ENCODE measurements around the gene GDPD5. TPM values are rescaled to one million over a fixed set of nuclear protein-coding genes. Genes with fewer than 3 reads are reported as not detected.

The GDPD5 gene
- total and polyA plus RNA-seq, 9 of the 15 experiments (the other 6 are each of a cell fraction or from before 2014, with no cell fraction given) = 0.32 to 27.3 (median 8.0) TPM

DNA sequence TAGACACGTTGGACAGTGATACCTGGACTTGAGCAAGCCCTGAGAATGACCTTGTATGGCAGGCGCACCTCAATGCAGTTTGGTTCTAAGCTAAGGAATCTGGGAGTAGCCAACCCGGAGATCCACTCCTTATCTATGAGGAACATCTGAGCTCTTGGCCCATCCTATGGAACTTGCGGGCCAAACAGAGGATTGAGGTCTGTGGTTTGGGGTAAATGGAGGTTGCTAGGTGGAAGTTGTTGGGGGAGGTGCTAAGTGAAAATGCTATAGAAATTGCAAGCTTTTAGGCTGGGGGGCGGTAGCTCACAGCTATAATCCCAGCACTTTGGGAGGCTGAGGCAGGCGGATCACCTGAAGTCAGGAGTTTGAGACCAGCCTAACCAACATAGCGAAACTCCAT is 8.9 kb downstream of the GDPD5 start (continued):
- TF ChIP-seq, protein P1, sequence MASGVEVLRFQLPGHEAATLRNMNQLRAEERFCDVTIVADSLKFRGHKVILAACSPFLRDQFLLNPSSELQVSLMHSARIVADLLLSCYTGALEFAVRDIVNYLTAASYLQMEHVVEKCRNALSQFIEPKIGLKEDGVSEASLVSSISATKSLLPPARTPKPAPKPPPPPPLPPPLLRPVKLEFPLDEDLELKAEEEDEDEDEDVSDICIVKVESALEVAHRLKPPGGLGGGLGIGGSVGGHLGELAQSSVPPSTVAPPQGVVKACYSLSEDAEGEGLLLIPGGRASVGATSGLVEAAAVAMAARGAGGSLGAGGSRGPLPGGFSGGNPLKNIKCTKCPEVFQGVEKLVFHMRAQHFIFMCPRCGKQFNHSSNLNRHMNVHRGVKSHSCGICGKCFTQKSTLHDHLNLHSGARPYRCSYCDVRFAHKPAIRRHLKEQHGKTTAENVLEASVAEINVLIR (CRISPR knock-in tag; IDR thresholded peaks at IDR 0.05) = no peak
- no peak for TF ChIP-seq SMAD1 (IDR thresholded peaks at IDR 0.05; ENCODE audit: low read depth, low read length, partially characterized antibody)
- TF ChIP-seq, protein P2, sequence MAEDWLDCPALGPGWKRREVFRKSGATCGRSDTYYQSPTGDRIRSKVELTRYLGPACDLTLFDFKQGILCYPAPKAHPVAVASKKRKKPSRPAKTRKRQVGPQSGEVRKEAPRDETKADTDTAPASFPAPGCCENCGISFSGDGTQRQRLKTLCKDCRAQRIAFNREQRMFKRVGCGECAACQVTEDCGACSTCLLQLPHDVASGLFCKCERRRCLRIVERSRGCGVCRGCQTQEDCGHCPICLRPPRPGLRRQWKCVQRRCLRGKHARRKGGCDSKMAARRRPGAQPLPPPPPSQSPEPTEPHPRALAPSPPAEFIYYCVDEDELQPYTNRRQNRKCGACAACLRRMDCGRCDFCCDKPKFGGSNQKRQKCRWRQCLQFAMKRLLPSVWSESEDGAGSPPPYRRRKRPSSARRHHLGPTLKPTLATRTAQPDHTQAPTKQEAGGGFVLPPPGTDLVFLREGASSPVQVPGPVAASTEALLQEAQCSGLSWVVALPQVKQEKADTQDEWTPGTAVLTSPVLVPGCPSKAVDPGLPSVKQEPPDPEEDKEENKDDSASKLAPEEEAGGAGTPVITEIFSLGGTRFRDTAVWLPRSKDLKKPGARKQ (CRISPR knock-in tag; IDR thresholded peaks at IDR 0.05) = no peak
- no peak for TF ChIP-seq SRSF9 (IDR thresholded peaks at IDR 0.05; ENCODE audit: borderline replicate concordance, low read depth, low read length)
- TF ChIP-seq ZNF263 (CRISPR knock-in tag; IDR thresholded peaks at IDR 0.05; ENCODE audit: borderline replicate concordance) = no peak
- no peak for TF ChIP-seq MAFF (IDR thresholded peaks at IDR 0.05; ENCODE audit: low read length)
- TF ChIP-seq ZNF583 (CRISPR knock-in tag; IDR thresholded peaks at IDR 0.05) = no peak
- no peak for TF ChIP-seq POLR2G (IDR thresholded peaks at IDR 0.05; ENCODE audit: low read depth, low read length)
- TF ChIP-seq TCF15 (CRISPR knock-in tag; IDR thresholded peaks at IDR 0.05) = no peak
- no peak for TF ChIP-seq ZNF134 (CRISPR knock-in tag; conservative IDR thresholded peaks at IDR 0.05)
- no peak for TF ChIP-seq PTTG1 (tag; IDR thresholded peaks at IDR 0.05; ENCODE audit: low read depth)
- TF ChIP-seq ZNF274 (IDR thresholded peaks at IDR 0.05; ENCODE audit: borderline replicate concordance, low read depth, low read length) = no peak
- peak; percentile 45; the same call in 1 of the 2 replicates for TF ChIP-seq ZNF766 (CRISPR knock-in tag; conservative IDR thresholded peaks at IDR 0.05)
- no peak for TF ChIP-seq ZNF561 (CRISPR knock-in tag; conservative IDR thresholded peaks at IDR 0.05)
- TF ChIP-seq, protein P3, sequence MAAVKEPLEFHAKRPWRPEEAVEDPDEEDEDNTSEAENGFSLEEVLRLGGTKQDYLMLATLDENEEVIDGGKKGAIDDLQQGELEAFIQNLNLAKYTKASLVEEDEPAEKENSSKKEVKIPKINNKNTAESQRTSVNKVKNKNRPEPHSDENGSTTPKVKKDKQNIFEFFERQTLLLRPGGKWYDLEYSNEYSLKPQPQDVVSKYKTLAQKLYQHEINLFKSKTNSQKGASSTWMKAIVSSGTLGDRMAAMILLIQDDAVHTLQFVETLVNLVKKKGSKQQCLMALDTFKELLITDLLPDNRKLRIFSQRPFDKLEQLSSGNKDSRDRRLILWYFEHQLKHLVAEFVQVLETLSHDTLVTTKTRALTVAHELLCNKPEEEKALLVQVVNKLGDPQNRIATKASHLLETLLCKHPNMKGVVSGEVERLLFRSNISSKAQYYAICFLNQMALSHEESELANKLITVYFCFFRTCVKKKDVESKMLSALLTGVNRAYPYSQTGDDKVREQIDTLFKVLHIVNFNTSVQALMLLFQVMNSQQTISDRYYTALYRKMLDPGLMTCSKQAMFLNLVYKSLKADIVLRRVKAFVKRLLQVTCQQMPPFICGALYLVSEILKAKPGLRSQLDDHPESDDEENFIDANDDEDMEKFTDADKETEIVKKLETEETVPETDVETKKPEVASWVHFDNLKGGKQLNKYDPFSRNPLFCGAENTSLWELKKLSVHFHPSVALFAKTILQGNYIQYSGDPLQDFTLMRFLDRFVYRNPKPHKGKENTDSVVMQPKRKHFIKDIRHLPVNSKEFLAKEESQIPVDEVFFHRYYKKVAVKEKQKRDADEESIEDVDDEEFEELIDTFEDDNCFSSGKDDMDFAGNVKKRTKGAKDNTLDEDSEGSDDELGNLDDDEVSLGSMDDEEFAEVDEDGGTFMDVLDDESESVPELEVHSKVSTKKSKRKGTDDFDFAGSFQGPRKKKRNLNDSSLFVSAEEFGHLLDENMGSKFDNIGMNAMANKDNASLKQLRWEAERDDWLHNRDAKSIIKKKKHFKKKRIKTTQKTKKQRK (IDR thresholded peaks at IDR 0.05; ENCODE audit: borderline replicate concordance, low read depth, low read length) = no peak
- no peak for TF ChIP-seq PML (IDR thresholded peaks at IDR 0.05; ENCODE audit: low read length)
- no peak for TF ChIP-seq ZMIZ1 (IDR thresholded peaks at IDR 0.05; ENCODE audit: low read depth in 2 of 2, low read length in 2 of 2)
- no peak for TF ChIP-seq RAD51 (IDR thresholded peaks at IDR 0.05; ENCODE audit: borderline replicate concordance, low read depth)
